Right atrium auricular region (tissue), 2 donors: ENCODE data around the gene KRT17. TPM values are rescaled to one million over a fixed set of nuclear protein-coding genes. Genes with fewer than 3 reads are reported as not detected.

Experiments
- DNase-seq: peaks from one replicate; pipeline ENCODE4 v3.0.0-alpha.2; 2019; ENCODE audit warnings: low spot score
- H3K27ac ChIP-seq, 2 donors: fragments of 200-600 bp; sonication (generic); 1 replicate in 1 of 2; 2 replicates in 1 of 2; pipeline ENCODE4 v1.5.1; 2016 to 2019
- H3K27me3 ChIP-seq, 2 donors: fragments of 200-600 bp; sonication (generic); one replicate each; pipeline versions ENCODE4 v1.5.1 to v1.6.0; 2017 to 2019
- H3K36me3 ChIP-seq: fragments of 200-600 bp; sonication (generic); one replicate; pipeline ENCODE4 v1.5.1; 2016
- H3K4me1 ChIP-seq, 2 donors: fragments of 200-600 bp; sonication (generic); one replicate each; pipeline versions ENCODE4 v1.5.1 to v1.6.0; 2017 to 2019
- H3K4me3 ChIP-seq, 2 donors: fragments of 200-600 bp; sonication (generic); 1 replicate in 1 of 2; 2 replicates in 1 of 2; pipeline ENCODE4 v1.5.1; 2017 to 2019; ENCODE audit warnings: mild to moderate bottlenecking in 1 of 2, moderate library complexity in 1 of 2
- H3K9me3 ChIP-seq, 2 donors: fragments of 200-600 bp; sonication (generic); one replicate each; pipeline ENCODE4 v1.5.1; 2019
- total RNA-seq, 2 donors: library from RNA; depleted of rRNA; stranded (reverse); fragments of >200 nt; gene quantifications; one replicate each; pipeline ENCODE4 v1.1.0, GENCODE V29; 2016
- TF ChIP-seq, protein P1 (sequence below), 2 donors: fragments of 200-600 bp; sonication (generic); IDR thresholded peaks; one replicate each; pipeline ENCODE4 v1.5.1; 2019; ENCODE audit warnings: antibody characterized with exemption in 2 of 2

KRT17 gene
- total RNA-seq, 2 donors from 2014 or later, result not detected

DNA sequence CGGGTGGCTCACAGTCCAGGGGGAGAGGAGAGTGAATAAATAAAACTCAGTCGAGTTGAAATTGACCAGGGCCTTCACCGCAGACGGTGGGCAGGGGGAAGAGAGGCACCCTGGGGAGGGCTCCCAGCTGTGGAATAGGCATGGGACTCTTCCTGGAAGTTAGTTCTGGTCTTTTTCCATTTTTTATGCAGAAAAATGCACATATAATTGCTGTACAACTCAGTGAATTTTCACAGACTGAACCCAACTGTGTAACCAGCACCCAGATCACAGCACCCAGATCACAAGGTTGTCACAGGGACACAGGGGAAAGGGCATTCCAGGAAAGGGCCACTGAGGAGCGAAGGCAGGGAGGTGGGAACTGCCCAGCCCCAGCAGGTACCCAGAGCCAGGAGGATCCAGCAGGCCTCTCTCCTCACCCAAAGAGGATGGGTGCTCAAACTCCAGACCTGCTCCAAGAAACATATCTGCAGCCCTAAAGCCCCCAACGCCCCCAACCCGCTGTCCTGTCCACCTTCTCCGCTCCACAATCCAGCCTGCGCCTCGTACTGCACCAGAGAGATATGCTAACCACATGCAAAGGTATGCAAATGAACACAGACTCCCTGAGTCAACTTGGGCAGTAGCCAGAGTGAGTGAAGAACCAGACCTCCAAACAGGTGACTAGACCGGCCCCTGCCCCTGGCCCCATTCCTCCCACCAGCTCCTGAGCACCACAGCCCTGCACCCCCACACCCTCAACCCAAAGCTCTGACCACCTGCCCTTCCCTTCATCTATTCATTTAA lies 35.2 kb upstream of the KRT17 start:
- no peaks in the 10 kb centered on the region for H3K27me3 ChIP-seq
- TF ChIP-seq, protein P1, sequence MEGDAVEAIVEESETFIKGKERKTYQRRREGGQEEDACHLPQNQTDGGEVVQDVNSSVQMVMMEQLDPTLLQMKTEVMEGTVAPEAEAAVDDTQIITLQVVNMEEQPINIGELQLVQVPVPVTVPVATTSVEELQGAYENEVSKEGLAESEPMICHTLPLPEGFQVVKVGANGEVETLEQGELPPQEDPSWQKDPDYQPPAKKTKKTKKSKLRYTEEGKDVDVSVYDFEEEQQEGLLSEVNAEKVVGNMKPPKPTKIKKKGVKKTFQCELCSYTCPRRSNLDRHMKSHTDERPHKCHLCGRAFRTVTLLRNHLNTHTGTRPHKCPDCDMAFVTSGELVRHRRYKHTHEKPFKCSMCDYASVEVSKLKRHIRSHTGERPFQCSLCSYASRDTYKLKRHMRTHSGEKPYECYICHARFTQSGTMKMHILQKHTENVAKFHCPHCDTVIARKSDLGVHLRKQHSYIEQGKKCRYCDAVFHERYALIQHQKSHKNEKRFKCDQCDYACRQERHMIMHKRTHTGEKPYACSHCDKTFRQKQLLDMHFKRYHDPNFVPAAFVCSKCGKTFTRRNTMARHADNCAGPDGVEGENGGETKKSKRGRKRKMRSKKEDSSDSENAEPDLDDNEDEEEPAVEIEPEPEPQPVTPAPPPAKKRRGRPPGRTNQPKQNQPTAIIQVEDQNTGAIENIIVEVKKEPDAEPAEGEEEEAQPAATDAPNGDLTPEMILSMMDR (IDR thresholded peaks at IDR 0.05), result no peak
- no peak overlapping the region for H3K27ac ChIP-seq
- no peaks in the 10 kb centered on the region for H3K4me1 ChIP-seq
- DNase-seq, result no peak
- no peak overlapping the region for H3K4me3 ChIP-seq
- no peaks in the 10 kb centered on the region for H3K36me3 ChIP-seq
- H3K9me3 ChIP-seq, result no peaks in the 10 kb centered on the region

DNA sequence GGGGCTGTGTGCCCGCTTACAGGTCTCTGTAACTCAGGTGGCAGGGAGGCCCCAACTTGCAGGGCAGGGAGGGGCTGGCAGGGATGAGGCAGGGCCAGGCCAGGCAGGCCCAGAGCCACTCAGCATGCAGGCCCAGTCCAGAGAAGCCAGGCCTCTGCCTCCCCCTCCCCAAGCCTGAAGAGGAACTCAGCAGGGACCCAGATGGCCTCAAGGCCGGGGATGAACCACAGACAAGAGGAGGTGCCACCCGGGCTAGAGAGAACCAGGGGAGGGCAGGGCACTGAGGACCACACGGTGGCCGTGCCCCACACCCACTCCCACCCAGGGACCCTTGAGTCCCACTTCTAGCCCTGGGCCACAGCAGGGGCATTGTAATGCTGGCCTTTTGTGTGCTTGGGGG lies 34.5 kb upstream of the KRT17 start:
- Histone ChIP-seq H3K9me3 (no peaks in the 10 kb centered on the region), H3K4me3 (no peak overlapping the region), H3K27me3 (no peaks in the 10 kb centered on the region), H3K4me1 (no peaks in the 10 kb centered on the region), H3K27ac (no peak overlapping the region), H3K36me3 (no peaks in the 10 kb centered on the region)
- TF ChIP-seq, protein P1 (IDR thresholded peaks at IDR 0.05), result no peak
- no peak for DNase-seq

DNA sequence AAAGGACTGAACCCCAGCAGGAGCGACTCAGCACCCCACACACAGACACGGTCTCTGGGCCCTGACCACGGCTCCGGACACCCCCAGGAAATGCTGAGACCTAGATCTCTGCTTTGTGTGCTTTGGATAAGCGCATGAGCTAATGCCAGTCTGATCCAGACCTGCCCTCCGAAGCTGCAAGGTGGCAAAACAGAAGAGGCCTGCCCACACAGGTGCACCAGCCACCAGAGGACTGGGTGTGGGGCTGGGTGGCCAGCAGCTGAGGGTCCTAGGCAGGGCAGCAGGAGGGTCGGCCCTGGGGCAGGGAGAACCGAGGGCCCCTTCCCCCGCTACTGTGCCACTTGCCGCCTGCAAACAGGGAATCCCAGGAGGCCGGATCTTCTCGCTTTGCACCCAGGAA lies 33.6 kb upstream of the KRT17 start:
- H3K4me1 ChIP-seq, result no peaks in the 10 kb centered on the region
- H3K27me3 ChIP-seq, result no peaks in the 10 kb centered on the region
- H3K36me3 ChIP-seq, result no peaks in the 10 kb centered on the region
- H3K27ac ChIP-seq, result no peak overlapping the region
- TF ChIP-seq, protein P1 (IDR thresholded peaks at IDR 0.05), result no peak
- DNase-seq, result no peak
- no peak overlapping the region for H3K4me3 ChIP-seq
- H3K9me3 ChIP-seq, result no peaks in the 10 kb centered on the region

DNA sequence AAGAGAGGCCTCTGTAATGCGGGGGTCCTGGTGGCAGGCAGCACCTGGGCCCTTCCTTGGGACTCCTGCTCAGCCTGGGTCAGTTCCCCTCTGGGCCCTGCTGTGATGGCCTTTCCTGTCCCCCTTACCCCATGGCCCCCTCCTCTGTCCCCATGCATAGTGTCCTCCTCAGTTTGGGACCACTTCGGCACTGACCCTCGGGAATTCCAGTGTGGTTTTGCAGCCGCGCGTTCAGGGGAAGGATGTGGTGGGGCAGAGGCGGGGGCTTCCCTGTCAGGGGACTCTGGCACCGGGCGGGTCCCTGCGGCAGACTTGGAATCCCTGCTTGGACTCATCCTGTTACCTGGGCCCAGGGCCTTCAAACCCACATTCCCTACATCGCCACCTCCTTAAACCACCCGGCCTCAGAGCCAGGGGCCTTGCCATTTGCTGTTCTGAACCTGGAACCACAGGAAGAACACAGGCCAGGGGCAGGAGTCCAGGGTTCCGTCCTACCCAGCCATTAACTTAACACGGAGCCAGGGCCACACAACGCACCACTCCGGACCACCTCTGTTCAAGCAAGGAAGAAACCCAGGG lies 32.9 kb upstream of the KRT17 start:
- TF ChIP-seq, protein P1 (IDR thresholded peaks at IDR 0.05), result no peak
- H3K27ac ChIP-seq, result no peak overlapping the region
- H3K4me3 ChIP-seq, result no peak overlapping the region
- H3K9me3 ChIP-seq, result no peaks in the 10 kb centered on the region
- no peaks in the 10 kb centered on the region for H3K36me3 ChIP-seq
- H3K4me1 ChIP-seq, result no peaks in the 10 kb centered on the region
- no peak for DNase-seq
- H3K27me3 ChIP-seq, result no peaks in the 10 kb centered on the region

DNA sequence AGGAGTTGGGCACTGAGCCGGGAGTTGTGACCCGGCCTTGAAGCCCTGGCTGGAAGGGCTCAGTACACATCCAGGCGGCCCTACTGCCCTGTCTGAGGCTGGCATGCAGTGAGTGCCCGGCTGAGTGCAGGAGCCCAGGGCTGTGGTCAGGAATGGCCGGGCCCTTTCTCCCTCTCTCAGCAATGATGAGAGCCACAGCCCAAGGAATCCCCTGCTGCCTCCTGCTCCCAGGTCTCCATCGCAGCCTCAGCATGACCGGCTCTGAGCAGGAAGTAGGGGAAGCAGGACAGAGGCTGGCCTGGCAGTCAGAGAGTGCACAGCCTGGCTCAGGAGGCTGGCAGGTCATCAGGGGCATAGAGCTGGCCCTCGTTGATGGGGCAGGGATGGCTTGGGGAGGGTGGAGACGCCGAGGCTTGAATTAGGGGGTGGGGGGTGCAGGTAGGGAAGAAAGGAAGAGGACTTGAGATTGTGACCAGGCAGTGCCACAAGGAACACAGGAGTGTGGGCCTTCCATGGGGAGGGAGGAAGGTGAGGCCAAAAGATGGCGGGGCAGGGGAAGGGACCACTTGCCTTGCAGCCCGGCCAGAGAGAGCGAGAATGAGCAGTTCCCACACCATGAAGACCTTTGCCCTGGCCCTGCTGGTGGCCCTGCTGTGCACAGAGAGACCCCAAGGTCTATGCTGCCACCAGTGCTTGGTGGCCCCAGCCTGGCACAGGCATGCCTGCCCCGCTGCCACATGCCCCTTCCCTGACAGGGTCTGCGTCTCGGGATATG lies 32.1 kb upstream of the KRT17 start:
- Histone ChIP-seq H3K27ac (no peak overlapping the region), H3K9me3 (no peaks in the 10 kb centered on the region), H3K4me3 (no peak overlapping the region), H3K27me3 (no peaks in the 10 kb centered on the region), H3K4me1 (no peaks in the 10 kb centered on the region), H3K36me3 (no peaks in the 10 kb centered on the region)
- TF ChIP-seq, protein P1 (IDR thresholded peaks at IDR 0.05), result no peak
- no peak for DNase-seq
